C4-2B (cell line): Measurements from ENCODE around the gene RRAGC.

ENCODE experiments used
- CTCF ChIP-seq: fragments of 450-650 bp; conservative IDR thresholded peaks from 2 replicates; pipeline ENCODE4 v1.5.1; 2017; ENCODE audit warnings: mild to moderate bottlenecking
- ZFX ChIP-seq: fragments of 450-650 bp; IDR thresholded peaks from 2 replicates; pipeline ENCODE4 v1.6.1; 2017

GRCh38 chr1:38892976-38893375 is 33.4 kb upstream of the RRAGC start:
- TF ChIP-seq CTCF, result no peak
- TF ChIP-seq ZFX, result no peak
